ENCODE results near the gene REPS2.

- TF ChIP-seq, protein P1, sequence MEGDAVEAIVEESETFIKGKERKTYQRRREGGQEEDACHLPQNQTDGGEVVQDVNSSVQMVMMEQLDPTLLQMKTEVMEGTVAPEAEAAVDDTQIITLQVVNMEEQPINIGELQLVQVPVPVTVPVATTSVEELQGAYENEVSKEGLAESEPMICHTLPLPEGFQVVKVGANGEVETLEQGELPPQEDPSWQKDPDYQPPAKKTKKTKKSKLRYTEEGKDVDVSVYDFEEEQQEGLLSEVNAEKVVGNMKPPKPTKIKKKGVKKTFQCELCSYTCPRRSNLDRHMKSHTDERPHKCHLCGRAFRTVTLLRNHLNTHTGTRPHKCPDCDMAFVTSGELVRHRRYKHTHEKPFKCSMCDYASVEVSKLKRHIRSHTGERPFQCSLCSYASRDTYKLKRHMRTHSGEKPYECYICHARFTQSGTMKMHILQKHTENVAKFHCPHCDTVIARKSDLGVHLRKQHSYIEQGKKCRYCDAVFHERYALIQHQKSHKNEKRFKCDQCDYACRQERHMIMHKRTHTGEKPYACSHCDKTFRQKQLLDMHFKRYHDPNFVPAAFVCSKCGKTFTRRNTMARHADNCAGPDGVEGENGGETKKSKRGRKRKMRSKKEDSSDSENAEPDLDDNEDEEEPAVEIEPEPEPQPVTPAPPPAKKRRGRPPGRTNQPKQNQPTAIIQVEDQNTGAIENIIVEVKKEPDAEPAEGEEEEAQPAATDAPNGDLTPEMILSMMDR (IDR thresholded peaks at IDR 0.05): no peak
- no peak for TF ChIP-seq POLR2AphosphoS5 (IDR thresholded peaks at IDR 0.05; ENCODE audit: low read depth, low read length)
- TF ChIP-seq, protein P2, sequence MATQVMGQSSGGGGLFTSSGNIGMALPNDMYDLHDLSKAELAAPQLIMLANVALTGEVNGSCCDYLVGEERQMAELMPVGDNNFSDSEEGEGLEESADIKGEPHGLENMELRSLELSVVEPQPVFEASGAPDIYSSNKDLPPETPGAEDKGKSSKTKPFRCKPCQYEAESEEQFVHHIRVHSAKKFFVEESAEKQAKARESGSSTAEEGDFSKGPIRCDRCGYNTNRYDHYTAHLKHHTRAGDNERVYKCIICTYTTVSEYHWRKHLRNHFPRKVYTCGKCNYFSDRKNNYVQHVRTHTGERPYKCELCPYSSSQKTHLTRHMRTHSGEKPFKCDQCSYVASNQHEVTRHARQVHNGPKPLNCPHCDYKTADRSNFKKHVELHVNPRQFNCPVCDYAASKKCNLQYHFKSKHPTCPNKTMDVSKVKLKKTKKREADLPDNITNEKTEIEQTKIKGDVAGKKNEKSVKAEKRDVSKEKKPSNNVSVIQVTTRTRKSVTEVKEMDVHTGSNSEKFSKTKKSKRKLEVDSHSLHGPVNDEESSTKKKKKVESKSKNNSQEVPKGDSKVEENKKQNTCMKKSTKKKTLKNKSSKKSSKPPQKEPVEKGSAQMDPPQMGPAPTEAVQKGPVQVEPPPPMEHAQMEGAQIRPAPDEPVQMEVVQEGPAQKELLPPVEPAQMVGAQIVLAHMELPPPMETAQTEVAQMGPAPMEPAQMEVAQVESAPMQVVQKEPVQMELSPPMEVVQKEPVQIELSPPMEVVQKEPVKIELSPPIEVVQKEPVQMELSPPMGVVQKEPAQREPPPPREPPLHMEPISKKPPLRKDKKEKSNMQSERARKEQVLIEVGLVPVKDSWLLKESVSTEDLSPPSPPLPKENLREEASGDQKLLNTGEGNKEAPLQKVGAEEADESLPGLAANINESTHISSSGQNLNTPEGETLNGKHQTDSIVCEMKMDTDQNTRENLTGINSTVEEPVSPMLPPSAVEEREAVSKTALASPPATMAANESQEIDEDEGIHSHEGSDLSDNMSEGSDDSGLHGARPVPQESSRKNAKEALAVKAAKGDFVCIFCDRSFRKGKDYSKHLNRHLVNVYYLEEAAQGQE (IDR thresholded peaks at IDR 0.05; ENCODE audit: insufficient read depth in 1 of 2, low read depth in 2 of 2, low read length in 1 of 2): no peak
- no peak for TF ChIP-seq TCF7L2 (IDR thresholded peaks at IDR 0.05; ENCODE audit: low read depth, low read length)
- TF ChIP-seq SIN3A (IDR thresholded peaks at IDR 0.05; ENCODE audit: borderline replicate concordance, insufficient read depth, low read depth, low read length): no peak
Measured at GRCh38 chrX:16917120-16917519, 29.3 kb upstream of the REPS2 start.

All from Panc1 (cell line).